ENCODE data around the gene CCL14. TPM values are rescaled to one million over a fixed set of nuclear protein-coding genes. Genes with fewer than 3 reads are reported as not detected.

Gene CCL14
- polyA plus RNA-seq, 1 of the 3 experiments (the other 2 are of a cell fraction): not detected

GRCh38 chr17:35981246-35981645 is 5.3 kb downstream of the CCL14 start, which contains the start of gene CCL16:
TSS of gene CCL16 (minus strand) at chr17:35981497. CDS start at chr17:35981420, 77 bp downstream.
- Histone ChIP-seq H3K4me1 (ENCODE audit: control insufficient read depth in 1 of 2, insufficient read depth in 2 of 2, low read depth in 1 of 2, low read length in 1 of 2) (no peaks in the 10 kb centered on the region), H3K36me3 (replicated peaks in 1 of 2; ENCODE audit: control insufficient read depth in 1 of 2, insufficient read depth in 2 of 2, low read length in 1 of 2) (no peaks in the 10 kb centered on the region), H3K4me2 (no peak within 1 kb of the TSS), H3K27ac (ENCODE audit: low read depth in 2 of 2, low read length in 1 of 2) (no peak within 1 kb of the TSS), H3K9me2 (no peaks in the 10 kb centered on the region), H3K4me3 (ENCODE audit: low read depth in 2 of 2, low read length in 1 of 2) (no peak within 1 kb of the TSS), H3K9ac (no peak within 1 kb of the TSS), H3K9me3 (no peaks in the 10 kb centered on the region), H3F3A (replicated peaks; ENCODE audit: insufficient read depth) (no peaks in the 10 kb centered on the region), H4K20me1 (ENCODE audit: insufficient read depth) (no peaks in the 10 kb centered on the region), H3K79me2 (ENCODE audit: insufficient read depth) (no peaks in the 10 kb centered on the region), H3K27me3 (ENCODE audit: insufficient read depth) (peaks cover 48% of the 10 kb centered on the region; the same call in 1 of the 2 replicates), H2AFZ (ENCODE audit: low read depth) (no peak within 1 kb of the TSS)
- POLR2A ChIA-PET: no interaction called here
- WGBS (ENCODE audit: low lambda C conversion rate): 29% methylated on average over 12 of the region's 12 CpGs
- TF ChIP-seq RCOR1 (IDR thresholded peaks at IDR 0.05; ENCODE audit: low read length) (no peak), NFIC (IDR thresholded peaks at IDR 0.05; ENCODE audit: borderline replicate concordance) (no peak), CTCF (IDR thresholded peaks at IDR 0.05) (no peak), GATA2 (CRISPR knock-in tag; IDR thresholded peaks at IDR 0.05) (no peak), EZH2phosphoT487 (IDR thresholded peaks at IDR 0.05; ENCODE audit: borderline replicate concordance, low read depth) (no peak), REST (IDR thresholded peaks at IDR 0.05; ENCODE audit: low read depth, low read length) (no peak), YY1 (IDR thresholded peaks at IDR 0.05; ENCODE audit: low read depth) (no peak), PBX3 (IDR thresholded peaks at IDR 0.05) (no peak), RXRA (IDR thresholded peaks at IDR 0.05; ENCODE audit: borderline replicate concordance, low read depth) (no peak), IRF3 (IDR thresholded peaks at IDR 0.05; ENCODE audit: low read depth, low read length) (no peak), MXI1 (IDR thresholded peaks at IDR 0.05; ENCODE audit: low read depth, low read length) (no peak)
- CTCF ChIA-PET: interaction anchor here (0.8 to 2.3 kb wide), 4 partner anchors 12 to 311 kb away, joined by 3 to 7 read pairs (median 4); no protein-coding TSS in a partner anchor
- DNase-seq: no peak

Data from SK-N-SH (cell line).